HT1080 (cell line): ENCODE measurements around the gene KCNIP3. TPM values are rescaled to one million over a fixed set of nuclear protein-coding genes. Genes with fewer than 3 reads are reported as not detected.

ENCODE experiments used
- DNase-seq: peaks from one replicate; pipeline ENCODE4 v3.0.0-alpha.2; 2015; ENCODE audit warnings: low read depth
- total RNA-seq: library from RNA; depleted of rRNA; stranded (reverse); fragments of >200 nt; shearing (Covaris generic); gene quantifications from 2 replicates; pipeline ENCODE4 v1.2.3, GENCODE V29; 2014

Gene KCNIP3
- total RNA-seq, 1 experiment from 2014 or later: 0.71 TPM

DNA sequence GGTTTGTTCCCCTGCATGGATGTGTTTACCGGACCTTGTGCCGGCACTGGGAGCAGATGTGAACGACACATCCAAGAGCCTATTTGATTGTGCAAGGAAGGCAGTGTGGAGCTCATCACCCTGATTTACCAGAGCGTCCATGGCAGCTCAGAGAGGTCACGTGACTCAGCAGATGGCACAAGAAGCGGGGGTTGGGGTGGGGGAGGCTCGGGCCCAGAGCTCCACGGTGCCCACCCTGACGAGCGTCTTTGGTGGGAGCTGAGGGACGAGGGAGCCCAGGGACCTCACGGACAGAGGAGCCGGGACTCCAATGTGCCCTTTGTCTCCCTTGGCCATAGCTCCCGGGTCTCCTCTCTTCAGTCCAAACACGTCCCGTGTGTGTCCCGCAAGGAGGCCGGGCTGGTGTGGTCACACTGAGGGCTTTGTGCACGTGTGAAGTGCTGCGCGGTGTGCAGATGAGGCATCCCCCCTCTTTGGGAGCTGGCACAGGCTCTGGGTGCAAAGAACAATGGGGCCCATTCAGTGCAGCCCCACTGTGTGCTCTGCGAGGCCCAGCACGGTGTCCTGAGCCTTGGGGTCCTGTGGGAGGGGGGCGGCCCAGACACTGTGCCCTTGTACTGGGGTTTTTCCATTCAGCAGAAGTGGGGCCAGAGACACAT is 15.5 kb downstream of the KCNIP3 start:
- no peak for DNase-seq

GRCh38 chr2:95313296-95314131 is 16.4 kb downstream of the KCNIP3 start:
- no peak for DNase-seq

GRCh38 chr2:95314598-95314963 is 17.4 kb downstream of the KCNIP3 start:
- no peak for DNase-seq

- peak; percentile 40 for DNase-seq
Observed at GRCh38 chr2:95314964-95315611, 17.9 kb downstream of the KCNIP3 start.

DNA sequence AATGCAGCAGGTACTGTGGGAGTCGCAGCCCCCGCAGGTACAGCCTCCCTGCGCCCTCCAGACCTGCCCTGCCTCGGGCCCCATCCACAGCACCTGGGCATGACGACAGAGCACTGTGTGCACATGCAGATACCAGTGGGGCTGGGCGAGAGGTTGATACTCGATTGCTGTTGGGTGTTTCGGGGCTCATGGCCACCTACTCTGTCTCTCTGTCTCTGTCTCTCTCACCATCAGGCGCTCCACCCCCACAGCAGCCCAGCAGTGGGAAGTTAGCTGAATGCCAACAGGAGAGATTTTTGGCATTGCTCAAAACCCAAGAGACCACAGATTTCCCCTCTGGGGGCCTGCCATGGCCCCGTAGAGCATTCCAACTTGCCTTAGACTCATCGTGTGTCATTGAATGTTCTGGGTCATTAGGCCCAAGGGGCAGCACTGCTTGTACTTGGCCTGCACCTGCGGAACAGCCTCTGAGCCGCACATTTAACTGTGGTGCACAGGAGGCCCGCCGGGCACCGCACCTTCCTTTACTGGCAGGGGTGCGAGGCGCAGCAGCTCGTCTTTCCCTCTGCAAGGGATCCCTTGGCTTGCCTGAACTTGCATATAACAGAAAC is 18.8 kb downstream of the KCNIP3 start:
- DNase-seq: peak; percentile 83

GRCh38 chr2:95316466-95317122 is 19.4 kb downstream of the KCNIP3 start:
- peak; percentile 68 for DNase-seq

- DNase-seq: no peak
Observed at GRCh38 chr2:95317123-95317500, 20.0 kb downstream of the KCNIP3 start.

- no peak for DNase-seq
Observed at GRCh38 chr2:95317665-95318425, 20.7 kb downstream of the KCNIP3 start.

GRCh38 chr2:95318431-95319220 is 21.5 kb downstream of the KCNIP3 start:
- DNase-seq: no peak

- DNase-seq: no peak
Observed at GRCh38 chr2:95319481-95320343, 22.6 kb downstream of the KCNIP3 start.

GRCh38 chr2:95320344-95320712 is 23.2 kb downstream of the KCNIP3 start:
- no peak for DNase-seq

GRCh38 chr2:95320986-95321767 is 24.0 kb downstream of the KCNIP3 start:
- DNase-seq: no peak

DNA sequence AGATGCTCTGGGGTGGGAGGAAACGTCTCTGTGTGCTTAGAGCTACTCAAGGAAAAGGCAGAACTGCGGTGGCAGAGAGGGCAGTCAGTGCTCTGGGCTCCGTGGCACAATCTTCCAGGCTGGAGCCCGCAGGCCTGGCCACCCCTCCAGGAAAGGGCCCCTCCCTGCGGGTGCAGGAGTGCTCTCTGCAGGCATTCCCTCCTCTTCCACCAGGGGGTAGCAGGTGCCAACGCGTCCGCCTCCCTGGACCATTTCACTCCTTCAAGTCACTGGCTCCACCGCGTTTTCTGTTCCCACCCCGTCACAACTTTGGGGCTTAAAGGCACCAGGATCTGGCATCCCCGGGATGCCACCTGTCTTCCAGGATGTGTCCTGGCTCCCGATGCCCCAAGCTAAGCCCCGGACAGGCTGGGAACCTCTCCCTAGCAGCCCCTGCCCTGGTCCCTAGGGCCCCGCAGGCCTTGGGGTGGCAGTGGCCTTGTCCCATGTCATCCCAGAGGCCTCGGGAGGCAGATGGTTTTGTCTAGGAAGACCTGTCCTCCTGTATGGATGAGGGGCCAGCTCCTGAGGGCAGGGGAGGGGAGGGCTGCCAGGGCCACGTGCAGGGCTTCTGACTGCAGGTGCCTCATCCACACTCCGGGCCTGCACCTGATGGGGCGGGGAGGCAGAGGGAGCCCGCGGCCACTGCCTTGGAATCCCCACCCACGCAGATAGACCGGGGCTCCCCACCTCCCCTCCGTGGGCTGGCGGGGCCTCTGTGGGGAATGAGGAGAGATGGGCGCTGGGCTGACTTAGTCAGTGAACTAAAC is 26.4 kb downstream of the KCNIP3 start:
- DNase-seq: peak; percentile 36

GRCh38 chr2:95325026-95325425 is 27.9 kb downstream of the KCNIP3 start:
- no peak for DNase-seq

DNA sequence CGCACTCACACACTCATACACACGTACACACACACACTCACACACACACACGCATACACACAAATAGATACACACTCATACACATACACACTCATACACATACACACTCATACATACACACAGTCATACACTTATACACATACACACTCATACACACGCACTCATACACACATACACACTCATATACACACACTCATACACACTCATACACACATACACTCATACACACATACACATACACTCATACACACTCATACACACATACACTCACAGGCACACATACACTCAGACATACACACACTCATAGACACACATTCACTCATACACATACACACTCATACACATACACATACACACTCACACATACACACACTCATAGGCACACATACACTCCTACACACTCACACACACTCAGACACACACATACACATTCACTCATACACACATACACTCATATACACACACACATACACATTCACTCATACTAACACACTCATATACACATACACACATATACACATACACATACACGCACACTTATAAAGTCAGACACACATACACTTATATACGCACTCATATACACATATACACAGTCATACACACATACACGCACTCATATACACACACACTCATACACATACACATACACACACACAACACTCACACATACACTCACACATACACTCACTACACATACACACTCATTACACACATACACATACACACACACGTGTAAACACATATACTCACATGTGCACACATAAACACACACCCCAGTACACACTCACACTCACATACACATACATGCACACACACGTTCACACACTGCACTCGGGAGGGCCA is 28.7 kb downstream of the KCNIP3 start:
- DNase-seq: no peak

- no peak for DNase-seq
Observed at GRCh38 chr2:95326433-95327140, 29.4 kb downstream of the KCNIP3 start.
